Measurements from ENCODE around the gene TEDC1.

TEDC1 gene

DNA sequence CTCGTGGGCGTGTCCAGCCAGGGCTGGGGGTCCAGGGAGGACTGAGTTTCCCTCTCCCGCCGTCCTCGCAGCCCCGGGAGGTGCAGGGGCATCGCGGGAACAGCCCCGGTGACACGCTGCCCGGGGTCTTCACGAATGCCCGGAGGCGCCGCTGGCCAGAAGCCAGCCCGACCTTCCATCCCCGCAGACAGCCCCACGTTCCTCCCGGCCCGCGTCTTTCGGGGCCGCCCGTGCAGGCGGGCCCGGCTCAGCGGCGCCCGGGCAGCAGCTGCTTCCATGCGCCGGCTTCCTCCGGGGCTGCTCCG is 827 bp upstream of the TEDC1 start:
- TF ChIP-seq, protein P1, sequence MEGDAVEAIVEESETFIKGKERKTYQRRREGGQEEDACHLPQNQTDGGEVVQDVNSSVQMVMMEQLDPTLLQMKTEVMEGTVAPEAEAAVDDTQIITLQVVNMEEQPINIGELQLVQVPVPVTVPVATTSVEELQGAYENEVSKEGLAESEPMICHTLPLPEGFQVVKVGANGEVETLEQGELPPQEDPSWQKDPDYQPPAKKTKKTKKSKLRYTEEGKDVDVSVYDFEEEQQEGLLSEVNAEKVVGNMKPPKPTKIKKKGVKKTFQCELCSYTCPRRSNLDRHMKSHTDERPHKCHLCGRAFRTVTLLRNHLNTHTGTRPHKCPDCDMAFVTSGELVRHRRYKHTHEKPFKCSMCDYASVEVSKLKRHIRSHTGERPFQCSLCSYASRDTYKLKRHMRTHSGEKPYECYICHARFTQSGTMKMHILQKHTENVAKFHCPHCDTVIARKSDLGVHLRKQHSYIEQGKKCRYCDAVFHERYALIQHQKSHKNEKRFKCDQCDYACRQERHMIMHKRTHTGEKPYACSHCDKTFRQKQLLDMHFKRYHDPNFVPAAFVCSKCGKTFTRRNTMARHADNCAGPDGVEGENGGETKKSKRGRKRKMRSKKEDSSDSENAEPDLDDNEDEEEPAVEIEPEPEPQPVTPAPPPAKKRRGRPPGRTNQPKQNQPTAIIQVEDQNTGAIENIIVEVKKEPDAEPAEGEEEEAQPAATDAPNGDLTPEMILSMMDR (IDR thresholded peaks at IDR 0.05; ENCODE audit: insufficient read depth, low read length, missing control alignments): no peak
- H3K4me3 ChIP-seq (ENCODE audit: low read depth, low read length): peak overlapping the region; percentile 71
- ChIA-PET CTCF (interaction anchor here (0.8 to 4.6 kb wide), 29 partner anchors 9 to 287 kb away, joined by 3 to 91 read pairs (median 5); partner anchors contain the start of gene BRF1), POLR2A (interaction anchor here (2.1 kb wide), 1 partner anchor 9 kb away, joined by 17 read pairs; no protein-coding TSS in a partner anchor)
- no peak for DNase-seq (ENCODE audit: low read depth, low spot score)

DNA sequence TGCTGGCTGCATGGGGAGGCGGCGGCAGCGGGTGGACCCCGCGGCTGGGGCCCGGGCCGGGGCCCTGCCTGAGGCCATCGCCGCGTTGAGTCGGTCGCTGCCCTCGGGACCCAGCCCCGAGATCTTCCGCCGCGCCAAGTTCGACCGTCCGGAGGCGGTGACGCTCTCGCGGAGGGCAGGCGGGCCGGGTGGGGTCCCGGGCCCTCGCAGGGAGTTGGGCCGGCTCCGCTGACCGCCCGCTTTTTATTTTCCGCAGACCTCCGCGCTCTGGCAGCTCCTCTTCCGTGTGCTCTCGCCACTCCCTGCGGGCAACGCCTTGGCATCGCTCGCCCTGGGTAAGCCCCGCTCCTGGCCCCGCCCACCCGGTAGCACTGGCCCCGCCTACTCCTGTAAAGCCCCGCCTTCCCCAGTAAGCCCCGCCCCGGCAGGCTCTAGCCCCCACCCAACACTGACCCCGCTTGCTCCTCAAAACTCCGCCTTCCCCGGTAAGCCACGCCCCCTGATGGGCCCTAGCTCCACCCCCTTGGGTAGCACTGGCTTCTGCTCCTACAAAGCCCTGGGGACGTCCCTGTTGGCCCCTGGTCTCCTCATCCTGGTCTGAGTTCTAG is 424 bp downstream of the TEDC1 start:
- TF ChIP-seq, protein P1 (IDR thresholded peaks at IDR 0.05; ENCODE audit: insufficient read depth, low read length, missing control alignments): no peak
- CTCF ChIA-PET: interaction anchor here (4.6 kb wide), 1 partner anchor 10 kb away, joined by 87 read pairs; no protein-coding TSS in a partner anchor
- POLR2A ChIA-PET: no interaction called here
- no peak for DNase-seq (ENCODE audit: low read depth, low spot score)
- peak overlapping the region; percentile 67 for H3K4me3 ChIP-seq (ENCODE audit: low read depth, low read length)

- CTCF ChIA-PET: interaction anchor here (0.9 to 4.6 kb wide), 3 partner anchors 11 to 122 kb away, joined by 3 to 87 read pairs (median 3); no protein-coding TSS in a partner anchor
- H3K4me3 ChIP-seq (ENCODE audit: low read depth, low read length): peak overlapping the region; percentile 67
- no peak for DNase-seq (ENCODE audit: low read depth, low spot score)
- POLR2A ChIA-PET: interaction anchor here (0.7 kb wide), 1 partner anchor 36 kb away, joined by 3 read pairs; no protein-coding TSS in a partner anchor
- TF ChIP-seq, protein P1 (IDR thresholded peaks at IDR 0.05; ENCODE audit: insufficient read depth, low read length, missing control alignments): no peak
Measured at GRCh38 chr14:105492031-105492970, 1.3 kb downstream of the TEDC1 start.

GRCh38 chr14:105492971-105493871 is 2.2 kb downstream of the TEDC1 start:
- ChIA-PET POLR2A (no interaction called here), CTCF (interaction anchor here (0.9 to 4.6 kb wide), 4 partner anchors 12 to 123 kb away, joined by 3 to 87 read pairs (median 4); no protein-coding TSS in a partner anchor)
- no peak for DNase-seq (ENCODE audit: low read depth, low spot score)
- TF ChIP-seq, protein P1 (IDR thresholded peaks at IDR 0.05; ENCODE audit: insufficient read depth, low read length, missing control alignments): no peak
- H3K4me3 ChIP-seq (ENCODE audit: low read depth, low read length): no peak overlapping the region

DNA sequence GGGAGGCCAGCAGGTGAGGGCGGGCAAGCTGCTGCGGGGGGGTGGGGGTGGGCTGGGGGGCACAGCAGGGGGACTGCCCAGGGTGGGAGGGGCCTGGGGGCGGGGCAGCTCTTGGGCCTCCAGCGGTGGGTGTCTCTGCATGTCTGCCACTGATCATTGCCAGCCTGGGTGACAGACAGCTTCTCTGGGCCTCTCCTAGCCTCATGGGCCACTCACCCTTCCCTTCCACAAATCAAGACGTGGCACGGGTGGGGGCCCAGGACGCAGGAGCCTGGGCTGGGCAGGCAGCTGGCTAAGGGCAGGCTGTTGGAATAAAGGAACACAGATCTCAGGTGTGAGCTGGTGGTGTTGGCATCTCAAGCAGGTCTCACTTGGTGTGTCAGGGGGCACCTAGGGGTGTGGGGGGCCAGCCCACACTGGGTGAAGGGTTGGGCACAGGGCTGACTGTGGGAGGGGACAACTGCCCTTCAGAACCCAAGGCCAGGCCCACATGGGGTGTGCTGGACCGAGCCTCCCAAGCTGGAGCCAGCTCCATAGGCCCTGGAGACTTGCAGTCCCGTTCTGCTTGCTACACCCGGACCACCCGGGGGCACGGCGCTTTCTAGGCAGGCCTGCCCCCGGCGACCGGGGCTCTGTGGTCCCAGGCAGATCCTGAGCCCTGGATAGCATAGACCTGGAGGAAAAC is 3.0 kb downstream of the TEDC1 start:
- CTCF ChIA-PET: interaction anchor here (1.7 kb wide), 1 partner anchor 13 kb away, joined by 4 read pairs; no protein-coding TSS in a partner anchor
- POLR2A ChIA-PET: no interaction called here

More for the DNA sequence above, 3.0 kb downstream of the TEDC1 start:
- TF ChIP-seq, protein P1 (IDR thresholded peaks at IDR 0.05; ENCODE audit: insufficient read depth, low read length, missing control alignments): no peak
- DNase-seq (ENCODE audit: low read depth, low spot score): no peak
- H3K4me3 ChIP-seq (ENCODE audit: low read depth, low read length): no peak overlapping the region
